K562 (cell line): Measurements from ENCODE around the gene NFIB. TPM values are rescaled to one million over a fixed set of nuclear protein-coding genes. Genes with fewer than 3 reads are reported as not detected.

Experiments
- ATAC-seq: fragments of 200-7000 bp; cut with Tn5 transposase; 3 replicates; pipeline ENCODE4 v1.9.1; 2020; ENCODE audit warnings: moderate library complexity
- BruUV-seq: library from RNA; stranded (reverse); fragments of 400-500 nt; replicated peaks from 2 replicates; lab custom pipeline; 2021; lab: Mats Ljungman, UMichigan
- CTCF ChIA-PET: fragments of 300-600 bp; formaldehyde crosslinking; extraction: SDS; loops from one replicate; lab custom pipeline; 2021; ENCODE audit warnings: low intra/inter-chr PET ratio; lab: Yijun Ruan, JAX
- POLR2A ChIA-PET: fragments of 300-600, 350-650 bp; sonication (Branson Sonifier 250); formaldehyde crosslinking; extraction: SDS; loops from one replicate; lab custom pipeline; 2021; ENCODE audit warnings: antibody characterized with exemption, inconsistent platforms; lab: Yijun Ruan, JAX
- DNase-seq, 4 experiments: peaks; one replicate each; pipeline versions ENCODE4 v3.0.0 to v3.0.0-alpha.2; 2011 to 2018; ENCODE audit warnings: low spot score in 3 of 4, mixed read lengths in 3 of 4; ENCODE audit errors: extremely low read depth in 1 of 4
- FAIRE-seq: peaks from 2 replicates; lab custom pipeline; 2011; peaks lifted over from hg19 to GRCh38; lab: Jason Lieb, UNC
- H2AFZ ChIP-seq: 2 replicates; pipeline ENCODE4 v1.6.0; 2011; ENCODE audit warnings: low read depth, low read length, control low read depth, inconsistent platforms
- H3K27ac ChIP-seq: fragments of 200-600 bp; 3 replicates; pipeline ENCODE4 v1.8.0; 2011; ENCODE audit warnings: low read depth, mild to moderate bottlenecking, control low read depth, inconsistent platforms, low read length, moderate library complexity, mixed read lengths; ENCODE audit errors: extremely low read depth
- H3K27me3 ChIP-seq, 2 experiments: fragments of 300-600 bp in 1 of 2; 2 replicates in 1 of 2; 3 replicates in 1 of 2; pipeline versions ENCODE4 v1.6.0 to v1.8.0; 2011; ENCODE audit warnings: inconsistent platforms in 2 of 2, low read length in 2 of 2, mild to moderate bottlenecking in 1 of 2, mixed read lengths in 1 of 2, moderate library complexity in 1 of 2; ENCODE audit not compliant: control insufficient read depth in 2 of 2, insufficient read depth in 2 of 2
- H3K36me3 ChIP-seq: fragments of 300-600 bp; 3 replicates; pipeline ENCODE4 v1.8.0; 2011; ENCODE audit warnings: mild to moderate bottlenecking, low read length, inconsistent platforms; ENCODE audit not compliant: control insufficient read depth, insufficient read depth
- H3K4me1 ChIP-seq, 2 experiments: fragments of 200-600 bp in 1 of 2; replicated peaks in 1 of 2; 2 replicates in 1 of 2; 3 replicates in 1 of 2; pipeline versions ENCODE4 v1.5.1 to v1.8.0; 2011; ENCODE audit warnings: inconsistent platforms in 2 of 2, low read length in 2 of 2, mild to moderate bottlenecking in 1 of 2, mixed read lengths in 1 of 2, moderate library complexity in 1 of 2; ENCODE audit not compliant: control insufficient read depth in 2 of 2, insufficient read depth in 2 of 2
- H3K4me2 ChIP-seq: 2 replicates; pipeline ENCODE4 v1.6.1; 2011; ENCODE audit warnings: low read length, control low read depth, inconsistent platforms, mixed read lengths; ENCODE audit not compliant: insufficient read depth
- H3K4me3 ChIP-seq: fragments of 200-600 bp; sonication (generic), shearing (Covaris generic); 2 replicates; pipeline ENCODE4 v1.5.1; 2016; ENCODE audit warnings: control low read depth, inconsistent platforms
- H3K79me2 ChIP-seq: fragments of 200-600 bp; 3 replicates; pipeline ENCODE4 v1.8.0; 2011; ENCODE audit warnings: low read length, inconsistent platforms; ENCODE audit not compliant: control insufficient read depth, insufficient read depth
- H3K9ac ChIP-seq, 2 experiments: 2 replicates each; pipeline versions ENCODE4 v1.6.0 to v1.6.1; 2011; ENCODE audit warnings: low read depth in 2 of 2, low read length in 2 of 2, control low read depth in 1 of 2, inconsistent platforms in 1 of 2, mild to moderate bottlenecking in 1 of 2, mixed read lengths in 1 of 2; ENCODE audit not compliant: insufficient read depth in 1 of 2
- H3K9me1 ChIP-seq: one replicate; pipeline ENCODE4 v1.6.0; 2011; ENCODE audit warnings: inconsistent platforms, mild to moderate bottlenecking, low read length, moderate library complexity; ENCODE audit not compliant: control insufficient read depth, insufficient read depth
- H3K9me3 ChIP-seq: replicated peaks from 2 replicates; pipeline ENCODE4 v1.5.1; 2011; ENCODE audit warnings: low read depth, low read length, inconsistent platforms; ENCODE audit not compliant: control insufficient read depth, insufficient read depth
- H4K20me1 ChIP-seq: replicated peaks from 2 replicates; pipeline ENCODE4 v1.6.1; 2011; ENCODE audit warnings: low read length, inconsistent platforms, mixed read lengths; ENCODE audit not compliant: control insufficient read depth, insufficient read depth
- ATF4 ChIP-seq: fragments of 450-650 bp; formaldehyde crosslinking; IDR thresholded peaks from 2 replicates; pipeline ENCODE4 v1.4.0; 2022; ENCODE audit warnings: mild to moderate bottlenecking, moderate library complexity
- DDX20 ChIP-seq: fragments of 450-650 bp; IDR thresholded peaks from 2 replicates; pipeline ENCODE4 v1.6.1; 2016; ENCODE audit warnings: missing genetic modification characterization, low read depth, mild to moderate bottlenecking, missing compliant biosample characterization, moderate library complexity
- FOXP4 ChIP-seq: sonication (generic); formaldehyde crosslinking; IDR thresholded peaks from 2 replicates; pipeline ENCODE4 v1.8.0; 2022; ENCODE audit warnings: mild to moderate bottlenecking, missing genetic modification reagents, borderline replicate concordance
- MED1 ChIP-seq: sonication (generic); formaldehyde crosslinking; IDR thresholded peaks from 2 replicates; pipeline ENCODE4 v1.8.1; 2023; ENCODE audit warnings: missing genetic modification reagents, borderline replicate concordance
- WGBS: fragments of 100-300 bp; shearing (Covaris generic); methylation state at CpG from one replicate; pipeline ENCODE4 v1.1.6; 2016; ENCODE audit warnings: low coverage, mixed read lengths; ENCODE audit not compliant: insufficient coverage; ENCODE audit errors: missing lambda C conversion rate; 5-methylcytosine and 5-hydroxymethylcytosine counted together
- in situ Hi-C: fragments of 300-500 bp; cut with MboI; formaldehyde crosslinking; loops from 4 replicates; pipeline ENCODE4 v1.15.0; 2018; ENCODE audit warnings: inconsistent platforms, mixed read lengths
- intact Hi-C: fragments of 100-400 bp; cut with micrococcal nuclease; formaldehyde crosslinking; loops from 2 replicates; pipeline ENCODE4 v1.14.2; 2022
- polyA plus RNA-seq, 8 experiments: library from polyadenylated mRNA; depleted of rRNA in 4 of 8; stranded (reverse) in 5 of 8; unstranded in 3 of 8; fragments of >200 nt; fragmentation: Nextera tagmentation in 2 of 8; fragmentation: Illumina TruSeq in 1 of 8; extraction: Ambion mirVana in 2 of 8; extraction: Trizol in 1 of 8; gene quantifications; 2 replicates each; pipeline versions ENCODE4 v1.2.1 to v1.2.3, GENCODE V29; 2011 to 2014; ENCODE audit warnings: inconsistent platforms in 1 of 8, missing spikeins in 1 of 8
- total RNA-seq, 7 experiments: library from RNA; depleted of rRNA in 6 of 7; stranded (reverse); fragments of >200 nt in 6 of 7; fragmentation: Illumina TruSeq in 2 of 7; extraction: Trizol in 2 of 7; gene quantifications; 2 replicates each; pipeline versions ENCODE4 v1.2.1 to v1.2.3, GENCODE V29; 2011 to 2021; ENCODE audit warnings: low replicate concordance in 1 of 7

NFIB gene
- total and polyA plus RNA-seq, 9 of the 15 experiments (the other 6 are each of a cell fraction or from before 2014, with no cell fraction given): 1.2 to 3.3 (median 1.9) TPM

GRCh38 chr9:14301583-14302021 lies 12.3 kb downstream of the NFIB start:
- Histone ChIP-seq H3K4me3 (no peak overlapping the region), H2AFZ (no peak overlapping the region), H3K9me3 (no peaks in the 10 kb centered on the region), H3K9ac (no peak overlapping the region), H3K4me1 (no peaks in the 10 kb centered on the region), H4K20me1 (no peaks in the 10 kb centered on the region), H3K79me2 (no peaks in the 10 kb centered on the region), H3K27ac (no peak overlapping the region), H3K27me3 (no peaks in the 10 kb centered on the region), H3K9me1 (no peaks in the 10 kb centered on the region), H3K4me2 (no peak overlapping the region), H3K36me3 (no peaks in the 10 kb centered on the region)
- no TSS peak for BruUV-seq
- 70% methylated on average over 1 of the region's 1 CpG for WGBS
- FAIRE-seq (no peak), DNase-seq (no peak), ATAC-seq (no peak)
- in situ Hi-C loops (no loop called here), intact Hi-C loops (no loop called here)
- no peak for TF ChIP-seq FOXP4
- no peak for TF ChIP-seq DDX20 (tag)
- TF ChIP-seq ATF4 (CRISPR knock-in tag): no peak
- TF ChIP-seq MED1 (CRISPR knock-in tag): no peak
- POLR2A ChIA-PET: interaction anchor here (1.1 kb wide), 1 partner anchor 10 kb away, joined by 3 read pairs; no protein-coding TSS in a partner anchor
- CTCF ChIA-PET: no interaction called here
